ENCODE measurements around the gene SULT1C3. TPM values are rescaled to one million over a fixed set of nuclear protein-coding genes. Genes with fewer than 3 reads are reported as not detected.

Gene SULT1C3
- total and polyA plus RNA-seq, 2 of the 4 experiments (the other 2 are of a cell fraction) = not detected

DNA sequence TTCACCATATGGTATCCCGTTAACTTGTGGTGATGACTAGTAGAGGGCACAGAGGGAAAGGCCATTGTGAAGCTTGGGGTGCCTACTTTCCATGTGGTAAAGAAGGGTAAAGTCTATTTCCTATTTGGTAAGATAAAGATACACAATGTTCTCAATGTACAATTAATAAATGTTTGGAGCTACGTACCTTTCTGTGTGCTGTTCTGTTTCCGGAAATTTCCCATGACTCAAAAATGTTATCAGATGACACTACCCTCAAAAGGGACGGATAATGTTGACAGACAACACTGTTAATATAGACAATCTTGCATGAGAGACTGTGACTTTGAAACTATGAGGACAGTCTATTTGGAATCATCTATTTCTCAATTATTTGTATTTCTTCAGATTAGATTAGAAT, 4.2 kb upstream of the SULT1C3 start:
- Histone ChIP-seq H3K9ac (ENCODE audit: low read depth, low read length) (no peak overlapping the region), H2BK15ac (ENCODE audit: low read depth, low read length) (no peak overlapping the region), H2BK20ac (ENCODE audit: low read depth, low read length) (no peak overlapping the region), H3K36me3 (ENCODE audit: control insufficient read depth, insufficient read depth, low read length) (no peaks in the 10 kb centered on the region), H2AK9ac (replicated peaks; ENCODE audit: low read depth, low read length, poor library complexity) (no peak overlapping the region), H2AFZ (replicated peaks; ENCODE audit: low read length, poor library complexity) (no peak overlapping the region), H2BK120ac (ENCODE audit: low read depth, low read length) (no peak overlapping the region), H3K4me3 (ENCODE audit: insufficient read depth, low read depth, low read length) (no peak overlapping the region), H3K14ac (replicated peaks; ENCODE audit: low read depth, low read length) (no peak overlapping the region), H3K4me2 (ENCODE audit: low read depth, low read length) (no peak overlapping the region), H4K91ac (ENCODE audit: insufficient read depth, low read depth, low read length) (no peak overlapping the region), H2AK5ac (ENCODE audit: low read depth, low read length) (no peak overlapping the region), H3K9me1 (ENCODE audit: insufficient read depth, low read length) (no peaks in the 10 kb centered on the region), H2BK5ac (ENCODE audit: low read depth, low read length, poor library complexity, severe bottlenecking) (no peak overlapping the region), H4K5ac (ENCODE audit: low read depth, low read length) (no peak overlapping the region), H3K23ac (ENCODE audit: low read depth, low read length) (no peak overlapping the region), H3K4ac (ENCODE audit: low read depth, low read length) (no peak overlapping the region), H3K79me1 (ENCODE audit: low read depth in 1 of 2, low read length in 2 of 2) (no peaks in the 10 kb centered on the region), H3K9me3 (ENCODE audit: control insufficient read depth, insufficient read depth, low read length) (peaks cover 3% of the 10 kb centered on the region; the same call in 1 of the 2 replicates), H3K27ac (ENCODE audit: insufficient read depth, low read length) (no peak overlapping the region), H3K27me3 (ENCODE audit: control insufficient read depth, insufficient read depth, low read length) (peaks cover 5% of the 10 kb centered on the region; the same call in 1 of the 2 replicates), H4K8ac (ENCODE audit: low read depth in 2 of 2, low read length in 2 of 2) (no peak overlapping the region), H3K56ac (ENCODE audit: extremely low read depth, insufficient read depth, low read length) (no peak overlapping the region), H3K18ac (ENCODE audit: low read depth, low read length) (no peak overlapping the region), H3K4me1 (ENCODE audit: control insufficient read depth, insufficient read depth, low read length) (no peaks in the 10 kb centered on the region), H4K20me1 (ENCODE audit: insufficient read depth, low read length) (no peaks in the 10 kb centered on the region)
- TF ChIP-seq RCOR1 (IDR thresholded peaks at IDR 0.05; ENCODE audit: insufficient replicate concordance, low read length) (no peak), MAZ (IDR thresholded peaks at IDR 0.05; ENCODE audit: borderline replicate concordance, low read depth, low read length) (no peak), ELK1 (IDR thresholded peaks at IDR 0.05; ENCODE audit: borderline replicate concordance, low read depth, low read length) (no peak), MXI1 (IDR thresholded peaks at IDR 0.05; ENCODE audit: borderline replicate concordance, low read depth, low read length) (no peak), CEBPB (IDR thresholded peaks at IDR 0.05; ENCODE audit: low read depth, low read length) (no peak), FOS (IDR thresholded peaks at IDR 0.05; ENCODE audit: low read depth, low read length) (no peak), BHLHE40 (IDR thresholded peaks at IDR 0.05; ENCODE audit: low read depth, low read length) (no peak)
- TF ChIP-seq, protein P1, sequence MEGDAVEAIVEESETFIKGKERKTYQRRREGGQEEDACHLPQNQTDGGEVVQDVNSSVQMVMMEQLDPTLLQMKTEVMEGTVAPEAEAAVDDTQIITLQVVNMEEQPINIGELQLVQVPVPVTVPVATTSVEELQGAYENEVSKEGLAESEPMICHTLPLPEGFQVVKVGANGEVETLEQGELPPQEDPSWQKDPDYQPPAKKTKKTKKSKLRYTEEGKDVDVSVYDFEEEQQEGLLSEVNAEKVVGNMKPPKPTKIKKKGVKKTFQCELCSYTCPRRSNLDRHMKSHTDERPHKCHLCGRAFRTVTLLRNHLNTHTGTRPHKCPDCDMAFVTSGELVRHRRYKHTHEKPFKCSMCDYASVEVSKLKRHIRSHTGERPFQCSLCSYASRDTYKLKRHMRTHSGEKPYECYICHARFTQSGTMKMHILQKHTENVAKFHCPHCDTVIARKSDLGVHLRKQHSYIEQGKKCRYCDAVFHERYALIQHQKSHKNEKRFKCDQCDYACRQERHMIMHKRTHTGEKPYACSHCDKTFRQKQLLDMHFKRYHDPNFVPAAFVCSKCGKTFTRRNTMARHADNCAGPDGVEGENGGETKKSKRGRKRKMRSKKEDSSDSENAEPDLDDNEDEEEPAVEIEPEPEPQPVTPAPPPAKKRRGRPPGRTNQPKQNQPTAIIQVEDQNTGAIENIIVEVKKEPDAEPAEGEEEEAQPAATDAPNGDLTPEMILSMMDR (conservative IDR thresholded peaks at IDR 0.05; ENCODE audit: low read depth, low read length) = no peak
- no peak for DNase-seq
- no TSS peak for BruUV-seq (replicated peaks)
- no CpG with 5 or more reads among the region's 4 CpGs for WGBS, 2 experiments (ENCODE audit: extremely low coverage in 2 of 2, insufficient read length in 1 of 2)
- ChIA-PET POLR2A (ENCODE audit: unreplicated experiment) (no interaction called here), CTCF (no interaction called here)
- dilution Hi-C loops (cut with HindIII; ENCODE audit: low sequenced_read_pairs, unreplicated experiment) = no loop called here
- in situ Hi-C loops (cut with MboI; ENCODE audit: low sequenced_read_pairs) = no loop called here
- intact Hi-C loops (cut with micrococcal nuclease) = no loop called here
- ATAC-seq (ENCODE audit: low read depth) = no peak

Data from IMR-90 (cell line).